LNCaP clone FGC (cell line): Measurements from ENCODE around the gene ZBTB22.

ENCODE experiments used
- DNase-seq: peaks from one replicate; pipeline ENCODE4 v3.0.0-alpha.2; 2011; ENCODE audit warnings: low read depth
- H3K4me3 ChIP-seq: 2 replicates; pipeline ENCODE4 v1.5.1; 2011; ENCODE audit warnings: mild to moderate bottlenecking, low read depth, low read length, control low read depth
- CTCF ChIP-seq: IDR thresholded peaks from 2 replicates; pipeline ENCODE4 v1.5.1; 2012; ENCODE audit warnings: mild to moderate bottlenecking; ENCODE audit not compliant: control insufficient read depth, insufficient read depth; ENCODE audit errors: extremely low read depth

The ZBTB22 gene

GRCh38 chr6:33296797-33297405, 20.6 kb downstream of the ZBTB22 start:
- H3K4me3 ChIP-seq = peak overlapping the region; percentile 91
- no peak for DNase-seq
- no peak for TF ChIP-seq CTCF

- no peak overlapping the region for H3K4me3 ChIP-seq
- DNase-seq = no peak
These were observed 21.7 kb downstream of the ZBTB22 start for GRCh38 chr6:33295621-33296369.

GRCh38 chr6:33294086-33294823, 23.3 kb downstream of the ZBTB22 start:
- no peak for TF ChIP-seq CTCF
- H3K4me3 ChIP-seq = no peak overlapping the region
- DNase-seq = no peak

More at GRCh38 chr6:33295621-33296369, 21.7 kb downstream of the ZBTB22 start:
- no peak for TF ChIP-seq CTCF

GRCh38 chr6:33292996-33293682, 24.4 kb downstream of the ZBTB22 start:
- no peak overlapping the region for H3K4me3 ChIP-seq
- no peak for DNase-seq
- TF ChIP-seq CTCF = no peak

- TF ChIP-seq CTCF = no peak
- H3K4me3 ChIP-seq = peak overlapping the region; percentile 100
- no peak for DNase-seq
These were observed 27.1 kb downstream of the ZBTB22 start for GRCh38 chr6:33290459-33290858.

GRCh38 chr6:33289784-33290315, 27.7 kb downstream of the ZBTB22 start:
- TF ChIP-seq CTCF = no peak
- DNase-seq = no peak
- H3K4me3 ChIP-seq = peak overlapping the region; percentile 100
